Measurements from ENCODE around the gene DEXI.

DNA sequence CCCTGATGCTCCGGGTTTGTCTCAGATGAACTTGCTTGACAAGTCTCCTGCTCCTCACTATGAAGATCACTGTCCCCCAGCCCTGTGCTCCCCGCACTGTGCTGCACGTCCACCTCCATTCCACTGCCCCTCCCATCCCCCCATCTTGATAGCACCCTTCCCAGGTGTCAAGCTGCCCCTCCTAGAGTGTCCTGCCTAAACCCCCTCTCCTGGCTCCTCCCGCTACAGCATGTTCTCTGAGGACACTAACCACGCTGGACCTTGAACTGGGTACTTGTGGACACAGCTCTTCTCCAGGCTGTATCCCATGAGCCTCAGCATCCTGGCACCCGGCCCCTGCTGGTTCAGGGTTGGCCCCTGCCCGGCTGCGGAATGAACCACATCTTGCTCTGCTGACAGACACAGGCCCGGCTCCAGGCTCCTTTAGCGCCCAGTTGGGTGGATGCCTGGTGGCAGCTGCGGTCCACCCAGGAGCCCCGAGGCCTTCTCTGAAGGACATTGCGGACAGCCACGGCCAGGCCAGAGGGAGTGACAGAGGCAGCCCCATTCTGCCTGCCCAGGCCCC is 18.5 kb downstream of the DEXI start:
- TF ChIP-seq POLR2AphosphoS5 (IDR thresholded peaks at IDR 0.05; ENCODE audit: borderline replicate concordance, low read depth, low read length) (no peak), EZH2 (IDR thresholded peaks at IDR 0.05) (no peak), FOXP2 (optimal IDR thresholded peaks at IDR 0.05; ENCODE audit: control extremely low read depth, extremely low read length, insufficient read depth) (no peak)
